Thoracic aorta (tissue), 2 donors: ENCODE data around the gene DUSP22. TPM values are rescaled to one million over a fixed set of nuclear protein-coding genes. Genes with fewer than 3 reads are reported as not detected.
"Not testable (repeated sequence)": the region's sequence is repeated elsewhere in the genome, so short reads cannot be mapped to it uniquely, and the experiment has no call there.

Source experiments
- ATAC-seq: fragments of 150-250 bp; one replicate; pipeline ENCODE4 v1.8.0; 2017; ENCODE audit warnings: low read depth; ENCODE audit not compliant: insufficient number of reproducible peaks, low FRiP score
- DNase-seq: peaks from one replicate; pipeline ENCODE4 v3.0.0-alpha.2; 2020; ENCODE audit warnings: low spot score
- H3K27ac ChIP-seq, 2 donors: fragments of 200-600 bp; sonication (generic); 1 replicate in 1 of 2; 2 replicates in 1 of 2; pipeline ENCODE4 v1.5.1; 2016; ENCODE audit warnings: mild to moderate bottlenecking in 2 of 2, moderate library complexity in 2 of 2
- H3K27me3 ChIP-seq: fragments of 200-600 bp; sonication (generic); replicated peaks from 2 replicates; pipeline ENCODE4 v1.6.0; 2016; ENCODE audit warnings: mild to moderate bottlenecking; ENCODE audit not compliant: insufficient read depth
- H3K36me3 ChIP-seq: fragments of 200-600 bp; sonication (generic); one replicate; pipeline ENCODE4 v1.5.1; 2016
- H3K4me1 ChIP-seq, 2 donors: fragments of 200-600 bp; sonication (generic); 1 replicate in 1 of 2; 2 replicates in 1 of 2; pipeline versions ENCODE4 v1.5.1 to v1.6.0; 2016; ENCODE audit warnings: low read depth in 2 of 2, mild to moderate bottlenecking in 1 of 2; ENCODE audit not compliant: control insufficient read depth in 1 of 2
- H3K4me3 ChIP-seq: fragments of 200-600 bp; sonication (generic); 2 replicates; pipeline ENCODE4 v1.5.1; 2016; ENCODE audit warnings: mild to moderate bottlenecking
- H3K9me3 ChIP-seq: fragments of 200-600 bp; sonication (generic); 2 replicates; pipeline ENCODE4 v1.5.1; 2016
- CTCF ChIP-seq: fragments of 200-600 bp; sonication (generic); IDR thresholded peaks from one replicate; pipeline ENCODE4 v1.5.1; 2019; ENCODE audit warnings: antibody characterized with exemption
- total RNA-seq, 2 donors: library from RNA; depleted of rRNA; stranded (reverse); fragments of >200 nt; gene quantifications; one replicate each; pipeline versions ENCODE4 v1.1.0 to v1.2.3, GENCODE V29; 2016

DUSP22 gene
- total RNA-seq, 2 donors from 2014 or later = 49.0 to 74.6 TPM

DNA sequence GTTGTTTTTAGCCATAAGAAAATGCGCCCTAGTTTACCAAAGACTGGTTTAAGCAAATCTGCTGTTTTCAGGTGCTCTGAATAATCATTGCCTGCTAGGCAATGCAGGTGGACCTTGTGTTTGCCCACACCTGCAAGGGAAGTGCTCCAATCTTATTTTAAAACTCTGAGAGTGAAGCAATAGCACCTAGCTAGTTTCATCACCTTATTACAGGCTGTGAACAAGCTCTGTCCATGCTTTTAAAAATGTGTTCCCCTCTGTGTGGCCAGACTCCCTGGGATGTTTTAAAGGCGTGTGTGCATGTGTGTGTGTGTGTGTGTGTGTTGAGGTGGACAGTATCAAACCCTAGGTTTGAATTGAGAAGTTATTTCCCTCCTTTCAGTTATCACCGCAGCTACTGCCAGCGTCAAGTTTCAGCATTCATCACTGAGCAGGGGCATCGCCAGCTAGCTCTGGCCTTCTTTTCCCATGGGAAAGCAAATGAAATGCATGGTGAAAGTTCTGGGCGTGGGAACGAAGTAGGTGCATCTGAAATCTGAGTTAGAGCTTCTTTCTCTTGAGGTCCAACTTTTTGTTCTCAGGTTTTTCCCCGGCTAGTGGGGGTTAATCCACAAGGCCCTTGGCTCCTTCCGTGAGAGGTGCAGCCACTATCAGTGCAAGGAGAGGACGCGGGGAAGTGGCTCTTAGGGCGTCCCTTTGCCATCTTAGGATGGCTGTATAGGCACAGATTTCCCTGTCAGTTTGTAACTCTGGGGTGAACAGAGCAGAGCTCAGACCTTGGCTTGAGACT lies 30.8 kb downstream of the DUSP22 start:
- Histone ChIP-seq H3K36me3 (no peaks in the 10 kb centered on the region), H3K4me1 (peaks cover 9 to 11% of the 10 kb centered on the region in 2 donors), H3K27ac (no peak overlapping the region), H3K4me3 (no peak overlapping the region), H3K9me3 (no peaks in the 10 kb centered on the region), H3K27me3 (no peaks in the 10 kb centered on the region)
- DNase-seq (no peak), ATAC-seq (no peak)
- no peak for TF ChIP-seq CTCF

- Histone ChIP-seq H3K27me3 (no peaks in the 10 kb centered on the region), H3K9me3 (no peaks in the 10 kb centered on the region), H3K4me3 (no peak overlapping the region), H3K4me1 (peaks cover 9 to 17% of the 10 kb centered on the region in 2 donors), H3K27ac (no peak overlapping the region), H3K36me3 (no peaks in the 10 kb centered on the region)
- DNase-seq = no peak
- TF ChIP-seq CTCF = no peak
- no peak for ATAC-seq
These were observed 31.4 kb downstream of the DUSP22 start for GRCh38 chr6:323730-324088.

DNA sequence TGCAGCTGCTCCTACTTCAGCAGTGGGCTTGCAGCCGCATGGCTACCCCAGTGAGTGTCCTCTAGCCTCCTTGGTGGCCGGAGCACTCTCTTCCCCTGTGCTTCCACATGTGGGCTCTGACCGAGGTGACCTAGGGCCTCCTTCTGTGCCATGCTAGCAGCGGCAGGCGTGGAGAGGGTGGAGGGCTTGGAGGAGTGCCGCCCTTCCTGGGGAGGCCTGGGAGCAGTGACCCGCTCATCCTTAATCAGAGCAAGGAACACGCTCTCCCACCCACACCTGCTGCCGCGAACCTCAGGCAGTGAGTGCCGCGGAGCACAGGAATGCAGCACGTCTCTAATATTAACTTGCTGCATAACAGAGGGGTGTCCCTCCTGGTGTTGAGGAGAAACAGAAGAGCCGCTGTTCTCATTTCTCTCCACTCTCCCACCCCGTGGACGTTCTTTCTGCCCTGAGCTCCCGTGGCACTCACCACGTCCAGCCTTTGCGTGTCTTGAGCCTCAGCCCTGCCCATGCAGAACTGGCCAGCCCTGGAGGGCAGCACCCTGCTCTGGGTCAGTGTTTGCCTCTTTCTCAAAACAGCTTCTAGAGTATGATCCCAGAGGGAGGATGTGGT lies 31.9 kb downstream of the DUSP22 start:
- no peak overlapping the region for H3K27ac ChIP-seq
- no peak for TF ChIP-seq CTCF
- no peak overlapping the region for H3K4me3 ChIP-seq
- H3K9me3 ChIP-seq = no peaks in the 10 kb centered on the region
- ATAC-seq = no peak
- peaks cover 9 to 19% of the 10 kb centered on the region in 2 donors for H3K4me1 ChIP-seq
- no peak for DNase-seq
- H3K27me3 ChIP-seq = no peaks in the 10 kb centered on the region
- H3K36me3 ChIP-seq = no peaks in the 10 kb centered on the region

GRCh38 chr6:324729-325125 lies 32.4 kb downstream of the DUSP22 start:
- no peak for ATAC-seq
- Histone ChIP-seq H3K9me3 (no peaks in the 10 kb centered on the region), H3K4me3 (no peak overlapping the region), H3K4me1 (peaks cover 9 to 19% of the 10 kb centered on the region in 2 donors), H3K36me3 (no peaks in the 10 kb centered on the region), H3K27ac (no peak overlapping the region), H3K27me3 (no peaks in the 10 kb centered on the region)
- no peak for DNase-seq
- TF ChIP-seq CTCF = no peak

DNA sequence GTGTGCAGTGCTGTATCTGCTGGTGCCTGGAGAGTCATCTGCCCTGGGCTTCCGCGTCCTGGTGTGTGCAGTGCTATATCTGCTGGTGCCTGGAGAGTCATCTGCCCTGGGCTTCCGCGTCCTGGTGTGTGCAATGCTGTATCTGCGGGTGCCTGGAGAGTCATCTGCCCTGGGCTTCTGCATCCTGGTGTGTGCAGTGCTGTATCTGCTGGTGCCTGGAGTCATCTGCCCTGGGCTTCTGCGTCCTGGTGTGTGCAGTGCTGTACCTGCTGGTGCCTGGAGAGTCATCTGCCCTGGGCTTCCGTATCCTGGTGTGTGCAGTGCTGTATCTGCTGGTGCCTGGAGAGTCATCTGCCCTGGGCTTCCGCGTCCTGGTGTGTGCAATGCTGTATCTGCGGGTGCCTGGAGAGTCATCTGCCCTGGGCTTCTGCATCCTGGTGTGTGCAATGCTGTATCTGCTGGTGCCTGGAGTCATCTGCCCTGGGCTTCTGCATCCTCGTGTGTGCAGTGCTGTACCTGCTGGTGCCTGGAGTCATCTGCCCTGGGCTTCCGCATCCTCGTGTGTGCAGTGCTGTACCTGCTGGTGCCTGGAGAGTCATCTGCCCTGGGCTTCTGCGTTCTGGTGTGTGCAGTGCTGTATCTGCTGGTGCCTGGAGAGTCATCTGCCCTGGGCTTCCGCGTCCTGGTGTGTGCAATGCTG lies 33.0 kb downstream of the DUSP22 start:
- peaks cover 9 to 19% of the 10 kb centered on the region in 2 donors for H3K4me1 ChIP-seq
- not testable (repeated sequence) for H3K27me3 ChIP-seq, H3K9me3 ChIP-seq, ATAC-seq, DNase-seq, H3K36me3 ChIP-seq, H3K27ac ChIP-seq, H3K4me3 ChIP-seq

DNA sequence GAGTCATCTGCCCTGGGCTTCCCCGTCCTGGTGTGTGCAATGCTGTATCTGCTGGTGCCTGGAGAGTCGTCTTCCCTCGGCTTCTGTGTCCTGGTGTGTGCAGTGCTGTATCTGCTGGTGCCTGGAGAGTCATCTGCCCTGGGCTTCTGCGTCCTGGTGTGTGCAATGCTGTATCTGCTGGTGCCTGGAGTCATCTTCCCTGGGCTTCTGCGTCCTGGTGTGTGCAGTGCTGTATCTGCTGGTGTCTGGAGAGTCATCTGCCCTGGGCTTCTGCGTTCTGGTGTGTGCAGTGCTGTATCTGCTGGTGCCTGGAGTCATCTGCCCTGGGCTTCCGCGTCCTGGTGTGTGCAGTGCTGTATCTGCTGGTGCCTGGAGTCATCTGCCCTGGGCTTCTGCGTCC lies 33.8 kb downstream of the DUSP22 start:
- H3K4me3 ChIP-seq, H3K27me3 ChIP-seq, DNase-seq, ATAC-seq, H3K9me3 ChIP-seq, H3K36me3 ChIP-seq, H3K27ac ChIP-seq: not testable (repeated sequence)
- H3K4me1 ChIP-seq = peaks cover 9 to 19% of the 10 kb centered on the region in 2 donors
